ENCODE data around the gene CDNF.
"Not testable (repeated sequence)": the region's sequence is repeated elsewhere in the genome, so short reads cannot be mapped to it uniquely, and the experiment has no call there.

The CDNF gene

DNA sequence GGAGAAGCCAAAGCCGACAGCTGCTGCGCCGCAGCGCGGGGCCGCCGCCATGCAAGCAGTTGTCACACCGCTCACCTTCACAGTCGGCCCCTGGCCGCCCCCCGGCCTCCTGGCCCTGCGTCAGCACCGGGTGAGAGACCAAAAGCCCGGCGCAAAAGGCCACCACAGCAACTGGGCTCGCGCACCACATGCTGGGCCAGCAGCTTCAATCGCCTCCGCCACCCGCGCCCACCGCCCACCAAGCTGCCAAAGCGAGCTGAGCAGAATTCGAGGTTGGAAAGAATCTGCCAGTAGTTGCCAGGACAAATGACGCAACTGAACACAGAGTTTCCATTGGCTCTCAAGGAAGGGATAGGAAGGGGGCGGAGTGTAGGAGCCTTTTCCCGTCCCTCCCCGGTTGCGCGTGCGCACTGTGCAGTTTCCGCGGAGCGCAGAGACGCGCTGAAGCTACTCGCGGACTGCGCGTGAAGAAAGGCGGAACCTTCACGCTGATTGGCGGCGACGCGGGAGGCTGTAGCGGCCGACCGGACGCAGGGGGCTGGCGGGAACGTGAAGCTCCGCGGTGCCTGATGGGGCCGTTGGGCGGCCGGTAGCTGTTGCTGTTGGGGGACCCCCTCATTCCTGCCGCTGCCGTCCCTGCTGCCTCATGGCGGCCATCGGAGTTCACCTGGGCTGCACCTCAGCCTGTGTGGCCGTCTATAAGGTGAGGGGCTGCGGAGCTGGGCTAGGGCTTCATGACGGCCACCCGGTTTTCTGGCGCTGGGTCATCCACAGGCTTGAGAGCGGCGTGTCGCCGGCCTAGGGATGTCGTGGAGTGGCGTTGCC, at the start of gene CDNF, which contains the start of the genes HSPA14 and MSANTD7:
TSS of gene CDNF (minus strand) at position 281 of the 825 bp plus-strand sequence. CDS start at position 190, 91 bp downstream.
TSS of gene HSPA14 (plus strand) at position 550 of the 825 bp plus-strand sequence. CDS start at position 647, 97 bp downstream.
TSS of gene MSANTD7 (plus strand) at position 550 of the 825 bp plus-strand sequence. CDS start 3,979 bp downstream, outside the sequence.
- DNase-seq: peak; percentile 85

DNA sequence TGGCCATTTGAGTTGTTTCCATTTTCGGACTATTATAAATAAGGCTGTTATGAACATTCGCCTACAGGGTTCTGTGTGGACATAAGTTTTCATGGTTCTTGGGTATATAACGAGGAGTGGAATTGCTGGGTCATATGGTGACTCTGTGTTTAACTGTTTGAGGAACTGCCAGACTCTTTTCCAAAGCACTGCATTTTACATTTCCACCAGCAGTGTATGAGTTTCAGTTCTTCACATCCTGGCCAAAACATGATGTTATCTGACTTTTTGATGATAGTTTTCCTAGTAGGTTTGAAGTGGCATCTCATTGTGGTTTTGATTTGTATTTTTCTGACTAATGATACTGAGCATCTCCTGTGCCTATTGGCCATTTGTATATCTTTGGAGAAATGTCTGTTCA, 46.2 kb upstream of the CDNF start:
- no peak for DNase-seq

DNA sequence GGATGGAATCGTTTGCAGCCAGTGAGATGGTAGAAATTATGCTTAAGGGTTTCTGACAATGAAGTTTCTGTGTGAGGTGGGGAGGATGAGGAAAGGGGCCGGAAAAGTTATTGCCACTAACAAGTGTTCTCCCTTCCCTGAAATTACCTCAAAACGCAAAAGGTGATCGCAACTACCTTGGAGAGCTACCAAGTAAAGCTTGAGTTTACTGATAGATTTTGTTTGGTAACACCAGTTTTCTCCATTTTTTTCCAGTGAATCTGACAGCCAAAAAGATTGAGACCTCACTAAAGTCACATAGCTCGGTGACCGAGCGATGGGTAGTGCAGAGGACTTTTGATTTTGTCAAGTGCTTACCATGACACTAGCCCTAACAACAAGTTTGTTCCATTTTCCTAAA, 42.4 kb upstream of the CDNF start:
- no peak for DNase-seq

DNA sequence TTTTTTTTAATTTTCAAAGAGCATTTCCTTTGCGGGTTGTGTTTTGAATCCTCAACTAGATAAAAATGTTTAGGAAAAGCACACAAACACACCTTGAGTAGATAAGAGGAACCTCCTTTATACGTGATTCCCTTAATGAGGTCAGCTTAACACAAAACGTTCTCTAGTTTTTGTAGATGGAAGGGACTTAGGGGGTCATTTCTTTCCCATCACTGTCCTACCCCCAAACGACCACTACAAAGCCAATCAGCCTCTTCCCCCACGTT, 42.0 kb upstream of the CDNF start:
- DNase-seq: no peak

DNA sequence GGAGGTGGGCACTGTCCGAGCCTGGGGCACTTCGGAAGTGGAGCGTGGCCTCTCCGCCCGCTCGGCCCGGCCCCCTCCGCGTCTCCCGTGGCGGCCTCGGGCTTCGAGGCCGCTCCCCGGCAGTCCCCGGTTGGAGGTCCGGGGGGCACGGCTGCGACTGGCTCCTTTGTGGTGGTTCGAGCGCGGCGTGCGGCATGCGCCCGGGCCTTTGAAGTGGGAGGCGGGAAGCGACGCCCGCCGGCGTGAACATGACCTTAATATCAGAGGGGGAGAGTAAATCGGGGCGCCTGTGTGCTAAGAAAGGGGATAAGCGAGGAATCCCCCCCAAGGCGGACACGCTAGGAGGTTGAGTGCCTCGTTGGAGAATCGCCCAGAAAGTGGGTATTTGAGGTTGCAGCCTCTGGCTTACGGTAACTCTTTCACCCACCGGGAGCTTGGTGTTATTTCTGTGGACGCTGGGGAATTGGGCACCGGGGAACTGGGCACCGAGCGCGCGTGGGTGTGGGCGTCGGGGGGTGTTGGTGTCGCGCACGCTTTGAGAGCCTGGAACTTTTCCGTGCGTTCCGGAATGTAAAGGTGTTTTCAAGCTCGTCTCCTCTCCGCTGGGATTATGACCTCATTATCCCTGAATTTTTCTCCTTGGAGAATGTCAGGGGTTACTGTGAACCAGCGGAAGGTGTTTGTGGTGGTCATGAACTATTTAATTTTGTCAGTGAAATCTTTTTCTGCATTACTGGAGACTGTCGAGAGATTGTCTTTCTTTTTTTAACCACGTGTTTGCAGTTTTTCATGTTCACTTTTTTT, 41.5 kb upstream of the CDNF start:
- no peak for DNase-seq

DNA sequence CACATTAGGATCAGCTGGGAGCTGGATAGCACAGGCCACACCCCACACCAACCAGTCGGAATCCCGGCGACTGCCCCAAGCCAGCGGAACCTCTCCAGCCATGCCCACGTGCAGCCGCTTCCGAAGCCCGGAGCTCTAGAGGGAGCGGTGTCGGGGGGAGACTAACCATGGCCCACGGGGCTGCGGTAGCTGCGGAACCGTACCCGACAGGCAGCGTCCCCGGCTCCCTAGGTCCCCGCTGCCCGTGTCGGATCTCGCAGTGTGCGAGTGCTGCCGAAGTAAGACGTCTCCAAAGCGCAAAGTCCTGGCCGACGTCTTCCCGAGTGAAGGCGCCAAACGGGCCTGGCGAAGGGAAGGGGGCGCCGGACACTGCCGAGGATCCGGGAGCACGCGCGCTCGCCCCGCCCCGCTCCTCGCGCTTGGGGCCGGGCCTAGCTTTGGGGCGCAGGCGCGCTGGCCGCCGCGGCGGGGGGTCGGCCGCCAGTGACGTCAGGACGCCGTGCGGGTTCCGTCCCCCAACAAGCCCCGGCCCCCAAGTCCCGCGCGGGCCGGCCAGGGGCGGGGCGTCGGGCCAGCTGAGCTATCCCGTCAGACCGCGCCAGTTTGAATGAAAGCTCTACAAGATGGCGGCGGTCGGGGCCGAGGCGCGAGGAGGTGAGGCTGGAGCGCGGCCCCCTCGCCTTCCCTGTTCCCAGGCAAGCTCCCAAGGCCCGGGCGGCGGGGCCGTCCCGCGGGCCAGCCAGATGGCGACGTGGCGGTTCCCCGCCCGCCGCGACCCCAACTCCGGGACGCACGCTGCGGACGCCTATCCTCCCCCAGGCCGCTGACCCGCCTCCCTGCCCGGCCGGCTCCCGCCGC, 40.7 kb upstream of the CDNF start, which contains the start of gene SUV39H2:
TSS of gene SUV39H2 (plus strand) at position 601 of the 858 bp plus-strand sequence. CDS start at position 624, 23 bp downstream.
- peak; percentile 63 for DNase-seq

DNA sequence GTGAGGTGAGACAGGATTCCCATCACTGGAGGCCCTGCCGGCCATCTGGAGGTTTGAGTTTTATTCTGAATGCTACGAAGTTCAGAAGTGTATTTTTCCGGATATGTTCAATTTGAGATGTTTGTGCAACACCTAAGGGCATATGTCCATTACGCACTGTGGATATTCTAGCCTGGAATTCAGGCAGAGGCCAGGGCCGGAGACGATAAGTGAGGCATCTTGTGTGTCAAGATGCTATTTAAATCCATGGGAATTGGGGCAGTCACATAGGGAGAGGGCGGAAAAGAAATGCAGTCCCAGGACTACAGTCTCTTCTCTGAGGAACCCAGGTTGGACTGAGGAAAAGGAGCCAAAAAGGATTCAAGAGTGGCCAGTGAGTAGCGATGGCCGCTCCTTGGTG, 38.9 kb upstream of the CDNF start:
- DNase-seq: no peak

DNA sequence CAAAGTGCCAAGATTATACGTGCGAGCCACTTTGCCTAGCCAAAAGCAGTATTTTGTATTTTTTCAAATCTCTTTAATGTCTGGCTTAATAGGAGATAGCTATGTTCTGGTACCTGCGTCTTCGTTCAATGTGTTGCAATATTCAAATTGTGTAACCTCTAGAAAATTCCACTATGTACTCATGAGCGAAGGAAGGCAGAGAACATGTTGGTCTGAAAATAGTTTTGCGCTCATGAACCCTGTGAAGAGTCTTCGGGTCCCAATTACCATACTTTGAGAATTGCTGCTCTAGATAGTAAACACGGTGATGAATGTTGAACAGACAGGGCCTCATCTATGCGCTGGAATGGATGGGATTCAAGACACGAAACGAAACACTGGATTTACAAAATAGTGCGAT, 38.1 kb upstream of the CDNF start:
- no peak for DNase-seq

DNA sequence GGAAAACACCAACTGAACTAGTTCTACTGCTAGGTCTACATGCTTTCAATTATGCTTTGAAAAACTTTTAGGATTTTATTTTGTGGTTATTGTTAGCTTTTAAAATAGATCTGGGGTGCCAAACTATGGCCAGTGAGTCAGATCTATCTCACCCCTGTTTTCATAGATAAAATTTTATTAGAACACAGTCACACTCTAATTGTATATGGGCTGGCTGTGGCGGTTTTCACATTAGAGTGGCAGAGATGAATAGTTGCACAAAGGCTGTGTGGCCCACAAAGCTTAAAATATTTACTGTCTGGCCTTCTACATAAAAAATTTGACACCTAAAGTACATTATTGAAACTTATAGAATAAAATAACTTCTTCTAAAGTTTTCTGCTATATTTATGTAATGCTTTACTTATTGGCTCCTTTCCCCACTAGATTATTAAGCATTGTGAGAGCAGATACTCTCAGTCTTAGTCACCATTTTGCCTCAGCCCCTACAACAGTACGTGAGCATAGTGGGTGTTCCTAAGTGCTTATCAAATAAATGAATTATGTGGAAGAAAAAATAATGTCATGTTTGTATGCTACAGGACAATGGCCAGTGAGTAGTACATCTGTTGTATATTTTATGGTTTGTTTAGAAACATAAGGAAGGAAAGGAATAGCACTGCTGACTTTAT, 35.4 kb upstream of the CDNF start:
- no peak for DNase-seq

DNA sequence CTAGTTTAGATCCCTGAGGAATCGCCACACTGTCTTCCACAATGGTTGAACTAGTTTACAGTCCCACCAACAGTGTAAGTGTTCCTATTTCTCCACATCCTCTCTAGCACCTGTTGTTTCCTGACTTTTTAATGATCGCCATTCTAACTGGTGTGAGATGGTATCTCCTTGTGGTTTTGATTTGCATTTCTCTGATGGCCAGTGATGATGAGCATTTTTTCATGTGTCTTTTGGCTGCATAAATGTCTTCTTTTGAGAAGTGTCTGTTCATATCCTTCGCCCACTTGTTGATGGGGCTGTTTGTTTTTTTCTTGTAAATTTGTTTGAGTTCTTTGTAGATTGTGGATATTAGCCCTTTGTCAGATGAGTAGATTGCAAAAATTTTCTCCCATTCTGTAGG, 27.0 kb upstream of the CDNF start:
- not testable (repeated sequence) for DNase-seq

DNA sequence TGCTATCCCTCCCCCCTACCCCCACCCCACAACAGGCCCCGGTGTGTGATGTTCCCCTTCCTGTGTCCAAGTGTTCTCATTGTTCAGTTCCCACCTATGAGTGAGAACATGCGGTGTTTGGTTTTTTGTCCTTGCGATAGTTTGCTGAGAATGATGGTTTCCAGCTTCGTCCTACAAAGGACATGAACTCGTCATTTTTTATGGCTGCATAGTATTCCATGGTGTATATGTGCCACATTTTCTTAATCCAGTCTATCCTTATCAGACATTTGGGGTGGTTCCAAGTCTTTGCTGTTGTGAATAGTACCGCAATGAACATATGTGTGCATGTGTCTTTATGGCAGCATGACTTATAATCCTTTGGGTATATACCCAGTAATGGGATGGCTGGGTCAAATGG, 26.6 kb upstream of the CDNF start:
- not testable (repeated sequence) for DNase-seq

DNA sequence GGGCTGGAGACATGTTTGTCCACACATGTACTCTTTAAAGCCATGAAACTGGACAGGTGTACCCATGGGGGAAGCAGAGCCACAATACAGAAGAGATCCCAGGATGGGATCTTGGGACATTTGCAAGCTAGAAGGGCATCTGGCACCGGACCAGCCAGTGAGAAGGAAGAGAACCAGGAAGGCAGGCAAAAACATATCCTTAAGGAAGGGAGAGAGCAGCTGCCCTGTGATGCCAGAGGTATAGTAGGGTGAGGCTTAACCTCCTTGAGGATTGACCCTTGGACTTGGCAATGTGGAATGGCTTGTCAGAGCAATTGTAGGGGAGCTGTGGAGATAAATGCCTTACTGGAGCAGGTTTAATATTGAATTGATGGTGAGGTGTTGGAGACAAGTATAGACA, 23.0 kb upstream of the CDNF start:
- no peak for DNase-seq

DNA sequence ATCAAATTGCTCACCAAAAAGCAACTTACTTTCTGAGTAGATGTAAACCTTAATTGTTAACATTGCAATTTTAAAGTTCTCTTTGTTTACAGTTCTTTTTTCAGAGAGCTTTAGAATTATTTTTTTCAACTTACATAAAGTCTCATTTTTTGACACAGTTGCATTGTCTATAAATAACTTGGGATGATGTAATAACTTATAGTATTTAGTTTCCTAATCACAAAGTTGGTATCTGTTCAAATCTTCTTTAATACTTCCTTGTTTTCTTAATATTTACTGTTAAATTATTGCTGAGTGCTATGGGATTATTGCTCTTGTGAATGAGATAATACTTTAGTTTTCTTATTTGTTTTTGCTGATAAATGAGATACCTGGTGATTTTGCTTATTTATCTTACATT, 21.9 kb upstream of the CDNF start:
- no peak for DNase-seq

DNA sequence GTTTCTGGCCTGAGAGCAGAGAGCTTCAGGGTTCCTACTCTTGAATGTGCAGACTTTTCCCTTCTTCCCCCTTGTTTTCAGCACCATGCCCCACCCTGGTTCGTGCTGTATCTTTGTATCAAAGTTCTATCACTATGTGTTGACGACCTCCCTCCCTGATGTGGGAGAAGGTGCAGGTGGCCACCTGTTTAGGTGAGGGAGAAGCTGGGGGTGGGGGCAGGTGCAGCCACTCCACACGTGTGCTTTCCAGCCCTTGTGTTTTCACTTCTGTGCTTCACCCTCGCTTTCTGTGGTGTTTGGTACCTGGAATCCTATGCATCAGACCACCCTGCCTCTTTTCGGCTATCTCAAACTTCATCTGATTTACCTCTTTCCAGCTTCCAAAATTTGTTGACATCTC, 21.2 kb upstream of the CDNF start:
- DNase-seq: no peak

DNA sequence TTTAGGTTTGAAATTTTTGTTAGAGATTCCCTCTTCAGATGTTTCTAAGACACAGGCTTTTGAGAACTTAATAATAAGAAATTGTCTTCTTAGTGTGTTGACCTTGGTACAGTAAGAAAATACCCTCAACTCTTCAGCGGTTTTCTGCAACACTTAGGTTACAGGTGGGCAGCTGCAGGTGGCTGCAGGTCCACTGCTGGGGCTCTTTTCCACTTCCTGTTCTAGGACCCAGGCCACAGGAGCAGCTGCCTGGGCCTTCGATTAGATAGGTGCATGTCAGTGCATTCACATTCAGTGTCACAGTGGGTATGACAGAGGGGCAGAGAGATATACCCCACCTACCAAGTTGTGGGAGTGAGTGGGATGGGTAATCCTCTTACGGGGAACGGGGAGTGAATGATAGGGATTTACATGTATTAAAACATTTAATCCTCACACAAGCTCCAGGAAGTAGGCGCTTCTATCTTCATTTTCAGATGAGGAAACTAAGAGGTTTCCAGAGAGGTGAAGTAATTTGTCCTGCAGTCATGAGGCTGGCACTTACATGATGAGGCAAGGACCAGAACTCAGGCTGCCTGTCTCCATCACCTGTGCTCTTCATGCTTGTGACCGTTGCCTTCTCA, 20.6 kb upstream of the CDNF start:
- DNase-seq: no peak

DNA sequence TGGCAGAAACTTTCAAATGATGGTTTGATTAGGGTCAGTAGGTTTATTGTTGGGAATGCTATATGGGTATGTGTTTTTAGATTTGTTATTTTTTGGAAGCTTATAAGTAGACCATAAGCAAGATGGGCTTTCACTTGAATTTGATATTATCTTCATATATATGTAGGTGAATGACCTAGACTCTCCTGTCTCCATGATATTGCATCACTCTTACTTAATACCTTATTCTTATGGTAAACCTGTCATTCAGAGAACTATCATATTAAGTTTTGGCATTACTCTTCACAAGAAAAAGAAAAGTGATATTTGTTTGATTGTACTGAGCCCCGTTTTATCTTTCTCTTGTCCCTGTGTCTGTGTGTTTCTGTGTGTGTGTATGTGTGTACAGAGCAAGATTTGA, 17.6 kb upstream of the CDNF start:
- DNase-seq: no peak

DNA sequence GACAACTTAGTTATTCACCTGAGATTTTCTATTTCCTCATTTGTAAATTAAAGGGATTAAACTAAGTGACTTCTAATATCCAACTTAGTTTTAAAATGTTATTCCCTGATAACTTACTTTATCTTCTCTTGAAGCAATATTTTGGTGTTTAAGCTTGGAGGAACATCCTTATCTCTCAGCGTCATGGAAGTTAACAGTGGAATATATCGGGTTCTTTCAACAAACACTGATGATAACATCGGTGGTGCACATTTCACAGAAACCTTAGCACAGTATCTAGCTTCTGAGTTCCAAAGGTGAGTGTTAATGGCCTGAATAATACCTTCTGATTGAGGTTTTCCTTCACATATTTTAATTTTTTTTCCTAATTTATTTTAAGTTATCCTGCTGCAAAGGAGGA, 14.4 kb upstream of the CDNF start:
- no peak for DNase-seq

DNA sequence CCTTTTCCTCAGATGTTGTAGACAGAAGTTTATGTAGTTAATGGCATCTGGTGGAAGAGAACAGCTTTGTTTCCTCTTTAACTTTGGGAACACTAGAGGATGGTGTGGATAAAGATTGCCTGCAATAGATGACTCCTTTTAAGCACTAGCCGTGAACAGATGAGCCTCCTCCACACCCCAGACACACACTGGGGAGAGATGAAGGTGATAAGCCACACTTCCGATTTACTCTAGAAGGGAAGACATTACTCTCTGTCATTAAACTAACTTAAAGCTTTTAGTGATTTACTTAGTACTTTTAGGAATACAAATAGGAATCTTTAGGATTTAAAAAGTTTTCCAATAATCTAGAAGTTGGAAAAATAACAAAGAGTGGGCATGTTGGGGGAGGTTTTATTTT, 7.1 kb upstream of the CDNF start:
- no peak for DNase-seq

DNA sequence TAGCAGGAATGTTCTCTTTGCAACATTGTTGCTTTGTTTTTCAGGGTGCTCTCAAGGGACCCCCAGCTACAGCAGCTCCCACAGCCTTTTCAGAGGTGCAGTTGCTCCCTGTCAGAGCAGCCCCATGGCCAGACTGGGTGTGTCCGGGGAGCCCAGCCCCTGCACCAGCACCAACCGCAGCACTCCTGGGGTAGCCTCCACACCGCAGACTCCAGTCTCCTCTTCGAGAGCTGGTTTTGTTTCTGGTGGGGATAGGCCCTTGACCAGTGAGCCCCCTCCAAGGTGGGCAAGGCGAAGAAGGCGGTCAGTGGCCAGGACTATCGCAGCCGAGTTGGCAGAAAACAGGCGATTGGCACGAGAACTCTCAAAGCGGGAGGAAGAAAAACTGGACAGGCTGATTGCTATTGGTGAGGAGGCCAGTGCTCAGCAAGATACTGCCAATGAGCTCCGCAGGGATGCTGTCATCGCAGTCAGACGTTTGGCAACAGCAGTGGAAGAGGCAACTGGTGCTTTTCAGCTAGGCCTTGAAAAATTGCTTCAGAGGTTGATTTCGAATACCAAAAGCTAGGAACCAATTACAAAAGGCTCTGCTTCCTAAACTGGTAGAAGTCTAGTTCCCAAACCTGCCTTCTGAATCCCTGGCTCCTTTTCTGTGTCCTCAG, 5.6 kb upstream of the CDNF start:
- DNase-seq: no peak

DNA sequence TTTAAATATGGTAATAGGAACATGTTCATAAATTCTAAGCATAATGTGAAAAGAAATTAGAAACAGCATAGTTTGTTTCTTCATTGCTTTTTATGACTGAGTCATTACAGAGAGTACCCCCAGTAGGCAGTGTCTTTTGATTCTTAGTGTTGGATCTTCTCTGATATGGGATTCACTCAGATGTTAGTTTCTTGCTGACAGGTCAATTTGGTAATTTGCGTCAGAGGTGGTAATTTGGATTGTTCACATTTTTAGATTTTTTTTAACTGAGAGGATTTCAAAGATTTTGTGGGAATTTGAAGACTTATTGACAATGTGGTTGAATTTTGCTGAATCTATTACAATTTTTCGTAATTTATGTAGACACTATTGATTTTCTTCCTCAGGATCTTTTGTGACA, 2.3 kb upstream of the CDNF start:
- no peak for DNase-seq

DNA sequence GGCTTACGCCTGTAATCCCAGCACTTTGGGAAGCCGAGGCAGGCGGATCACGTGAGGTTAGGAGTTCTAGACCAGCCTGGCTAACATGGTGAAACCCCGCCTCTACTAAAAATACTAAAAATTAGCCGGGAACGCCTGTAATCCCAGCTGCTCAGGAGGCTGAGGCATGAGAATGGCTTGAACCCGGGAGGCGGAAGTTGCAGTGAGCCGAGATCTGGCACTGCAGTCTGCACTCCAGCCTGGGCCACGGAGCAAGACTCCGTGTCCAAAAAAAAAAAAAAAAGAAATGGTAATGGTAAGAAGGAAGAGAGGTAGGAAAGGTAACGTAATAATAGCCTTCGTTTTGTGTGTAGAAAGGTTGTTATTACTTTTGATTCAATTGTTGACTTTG, 1.5 kb upstream of the CDNF start:
- DNase-seq: no peak
